GM18873 (cell line): Measurements from ENCODE around the gene SUPT3H.
"Not testable (repeated sequence)": the region's sequence is repeated elsewhere in the genome, so short reads cannot be mapped to it uniquely, and the experiment has no call there.

Experiments
- ATAC-seq: cut with Tn5 transposase; IDR thresholded peaks from one replicate; pipeline ENCODE4 v1.9.1; 2021; ENCODE audit warnings: mild to moderate bottlenecking, moderate library complexity, moderate number of reproducible peaks; ENCODE audit not compliant: unreplicated experiment, low FRiP score

Gene SUPT3H

GRCh38 chr6:44865184-44865583 lies 512.5 kb downstream of the SUPT3H start:
- ATAC-seq, result not testable (repeated sequence)

GRCh38 chr6:44859901-44860410 lies 517.8 kb downstream of the SUPT3H start:
- no peak for ATAC-seq

GRCh38 chr6:44858998-44859397 lies 518.7 kb downstream of the SUPT3H start:
- ATAC-seq, result no peak

- no peak for ATAC-seq
Observed at GRCh38 chr6:44856479-44856878, 521.3 kb downstream of the SUPT3H start.

GRCh38 chr6:44855562-44856411 lies 521.9 kb downstream of the SUPT3H start:
- no peak for ATAC-seq

GRCh38 chr6:44854712-44855443 lies 522.9 kb downstream of the SUPT3H start:
- no peak for ATAC-seq

- ATAC-seq, result no peak
Observed at GRCh38 chr6:44851176-44851575, 526.6 kb downstream of the SUPT3H start.

- no peak for ATAC-seq
Observed at GRCh38 chr6:44850312-44850711, 527.4 kb downstream of the SUPT3H start.

GRCh38 chr6:44849806-44850205 lies 527.9 kb downstream of the SUPT3H start:
- ATAC-seq, result no peak

GRCh38 chr6:44843734-44844133 lies 534.0 kb downstream of the SUPT3H start:
- no peak for ATAC-seq

- ATAC-seq, result no peak
Observed at GRCh38 chr6:44842616-44843015, 535.1 kb downstream of the SUPT3H start.

- no peak for ATAC-seq
Observed at GRCh38 chr6:44841829-44842228, 535.9 kb downstream of the SUPT3H start.

- no peak for ATAC-seq
Observed at GRCh38 chr6:44837741-44838140, 540.0 kb downstream of the SUPT3H start.

- no peak for ATAC-seq
Observed at GRCh38 chr6:44837255-44837654, 540.5 kb downstream of the SUPT3H start.

- peak; percentile 66 for ATAC-seq
Observed at GRCh38 chr6:44833248-44833647, 544.5 kb downstream of the SUPT3H start.

GRCh38 chr6:44831002-44831610 lies 546.6 kb downstream of the SUPT3H start:
- no peak for ATAC-seq

GRCh38 chr6:44829836-44830235 lies 547.9 kb downstream of the SUPT3H start:
- no peak for ATAC-seq

- ATAC-seq, result no peak
Observed at GRCh38 chr6:44828780-44829179, 549.0 kb downstream of the SUPT3H start.

- ATAC-seq, result no peak
Observed at GRCh38 chr6:44826025-44826676, 551.6 kb downstream of the SUPT3H start.

- no peak for ATAC-seq
Observed at GRCh38 chr6:44825273-44825672, 552.5 kb downstream of the SUPT3H start.

- no peak for ATAC-seq
Observed at GRCh38 chr6:44824567-44824966, 553.2 kb downstream of the SUPT3H start.
